ENCODE measurements around the gene ZNF462. TPM values are rescaled to one million over a fixed set of nuclear protein-coding genes. Genes with fewer than 3 reads are reported as not detected.

Gene ZNF462
- total and polyA plus RNA-seq, 2 of the 4 experiments (the other 2 are of a cell fraction), result 6.1 to 18.8 TPM

GRCh38 chr9:106887066-106887465 lies 24.1 kb downstream of the ZNF462 start:
- no peak overlapping the region for H2AK9ac ChIP-seq (replicated peaks; ENCODE audit: low read depth, low read length, poor library complexity)
- no peak overlapping the region for H3K18ac ChIP-seq (ENCODE audit: low read depth, low read length)
- H4K91ac ChIP-seq (ENCODE audit: insufficient read depth, low read depth, low read length), result no peak overlapping the region
- H3K4me3 ChIP-seq (ENCODE audit: insufficient read depth, low read depth, low read length), result no peak overlapping the region
- no peaks in the 10 kb centered on the region for H3K27me3 ChIP-seq (ENCODE audit: control insufficient read depth, insufficient read depth, low read length)
- intact Hi-C loops (cut with micrococcal nuclease) (no loop called here), dilution Hi-C loops (cut with HindIII; ENCODE audit: low sequenced_read_pairs, unreplicated experiment) (no loop called here), in situ Hi-C loops (cut with MboI; ENCODE audit: low sequenced_read_pairs) (loop anchor here (25.0 kb wide), 2 partner anchors 400 to 850 kb away; partner anchors contain the start of gene RAD23B)
- no peak overlapping the region for H3K9ac ChIP-seq (ENCODE audit: low read depth, low read length)
- no peaks in the 10 kb centered on the region for H4K20me1 ChIP-seq (ENCODE audit: insufficient read depth, low read length)
- POLR2A ChIA-PET (ENCODE audit: unreplicated experiment), result no interaction called here
- no peak overlapping the region for H4K5ac ChIP-seq (ENCODE audit: low read depth, low read length)
- H2AFZ ChIP-seq (replicated peaks; ENCODE audit: low read length, poor library complexity), result no peak overlapping the region
- H2BK15ac ChIP-seq (ENCODE audit: low read depth, low read length), result no peak overlapping the region
- no peak overlapping the region for H3K23ac ChIP-seq (ENCODE audit: low read depth, low read length)
- WGBS, 2 experiments (ENCODE audit: extremely low coverage in 2 of 2, insufficient read length in 1 of 2), result no CpG with 5 or more reads among the region's 2 CpGs
- H4K8ac ChIP-seq (ENCODE audit: low read depth in 2 of 2, low read length in 2 of 2), result no peak overlapping the region
- no peaks in the 10 kb centered on the region for H3K36me3 ChIP-seq (ENCODE audit: control insufficient read depth, insufficient read depth, low read length)
- H3K9me3 ChIP-seq (ENCODE audit: control insufficient read depth, insufficient read depth, low read length), result no peaks in the 10 kb centered on the region
- H3K4ac ChIP-seq (ENCODE audit: low read depth, low read length), result no peak overlapping the region
- peaks cover 6% of the 10 kb centered on the region; the same call in 1 of the 2 replicates for H3K4me1 ChIP-seq (ENCODE audit: control insufficient read depth, insufficient read depth, low read length)
- no peak overlapping the region for H2AK5ac ChIP-seq (ENCODE audit: low read depth, low read length)
- DNase-seq (no peak), ATAC-seq (ENCODE audit: low read depth) (no peak)
- peaks cover 2% of the 10 kb centered on the region; the same call in 1 of the 2 replicates for H3K9me1 ChIP-seq (ENCODE audit: insufficient read depth, low read length)
- TF ChIP-seq RCOR1 (IDR thresholded peaks at IDR 0.05; ENCODE audit: insufficient replicate concordance, low read length) (no peak), POLR2A (IDR thresholded peaks at IDR 0.05; ENCODE audit: low read depth, low read length) (no peak)
- no peak overlapping the region for H2BK120ac ChIP-seq (ENCODE audit: low read depth, low read length)
- H3K14ac ChIP-seq (replicated peaks; ENCODE audit: low read depth, low read length), result no peak overlapping the region
- CTCF ChIA-PET, result no interaction called here
- no peak overlapping the region for H3K4me2 ChIP-seq (ENCODE audit: low read depth, low read length)
- no peak overlapping the region for H3K27ac ChIP-seq (ENCODE audit: insufficient read depth, low read length)
- H3K79me1 ChIP-seq (ENCODE audit: low read depth in 1 of 2, low read length in 2 of 2), result peaks cover 27 to 58% of the 10 kb centered on the region in 2 experiments
- H2BK5ac ChIP-seq (ENCODE audit: low read depth, low read length, poor library complexity, severe bottlenecking), result no peak overlapping the region
- H3K56ac ChIP-seq (ENCODE audit: extremely low read depth, insufficient read depth, low read length), result no peak overlapping the region
- BruUV-seq (replicated peaks), result no TSS peak
- no peak overlapping the region for H2BK20ac ChIP-seq (ENCODE audit: low read depth, low read length)
